WERI-Rb-1 (cell line): ENCODE measurements around the gene VWA3B.

Experiments
- DNase-seq: peaks from one replicate; pipeline ENCODE4 v3.0.0-alpha.2; 2020
- H3K27ac ChIP-seq: fragments of 250-450 bp; sonication (Bioruptor Pico); 2 replicates; pipeline ENCODE4 v1.5.1; 2020; ENCODE audit warnings: mild to moderate bottlenecking, moderate library complexity
- H3K27me3 ChIP-seq: fragments of 250-450 bp; sonication (Bioruptor Pico); 2 replicates; pipeline ENCODE4 v1.5.1; 2021; ENCODE audit warnings: mild to moderate bottlenecking, low read depth, moderate library complexity; ENCODE audit not compliant: insufficient read depth, severe bottlenecking
- H3K36me3 ChIP-seq: fragments of 250-450 bp; sonication (Bioruptor Pico); 2 replicates; pipeline ENCODE4 v1.5.1; 2020; ENCODE audit warnings: mild to moderate bottlenecking, moderate library complexity
- H3K4me3 ChIP-seq: 2 replicates; pipeline ENCODE4 v1.5.1; 2011; ENCODE audit warnings: low read depth, mild to moderate bottlenecking, control low read depth, low read length
- H3K9me3 ChIP-seq: fragments of 250-450 bp; sonication (Bioruptor Pico); 2 replicates; pipeline ENCODE4 v1.5.1; 2021; ENCODE audit warnings: mild to moderate bottlenecking, moderate library complexity; ENCODE audit not compliant: severe bottlenecking
- TF ChIP-seq, protein P1 (sequence below): IDR thresholded peaks from 2 replicates; pipeline ENCODE4 v1.5.1; 2011; ENCODE audit warnings: low read depth, mild to moderate bottlenecking, control low read depth, inconsistent platforms, low read length

The VWA3B gene

DNA sequence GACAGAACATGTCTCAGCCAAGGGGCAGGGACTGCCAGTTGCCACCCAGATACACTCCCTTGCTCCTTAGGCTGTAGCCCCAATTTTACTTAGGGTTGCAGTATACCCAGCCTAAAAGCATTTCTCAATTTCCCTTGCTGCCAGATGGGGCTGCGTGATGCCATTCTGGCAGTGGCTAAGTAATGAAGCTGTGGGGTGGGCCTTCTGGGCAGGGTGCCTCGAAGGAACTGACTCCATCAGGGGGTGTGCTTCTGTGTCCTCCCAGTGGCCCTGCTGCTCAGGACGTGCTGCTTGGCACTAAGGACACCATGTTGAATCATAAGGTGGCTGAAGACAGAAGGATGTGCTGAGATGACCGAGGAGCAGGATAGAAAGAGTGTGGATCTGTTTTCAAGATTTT, 74.2 kb downstream of the VWA3B start:
- Histone ChIP-seq H3K27ac (no peak overlapping the region), H3K27me3 (no peaks in the 10 kb centered on the region), H3K36me3 (no peaks in the 10 kb centered on the region), H3K9me3 (no peaks in the 10 kb centered on the region), H3K4me3 (no peak overlapping the region)
- no peak for DNase-seq
- TF ChIP-seq, protein P1, sequence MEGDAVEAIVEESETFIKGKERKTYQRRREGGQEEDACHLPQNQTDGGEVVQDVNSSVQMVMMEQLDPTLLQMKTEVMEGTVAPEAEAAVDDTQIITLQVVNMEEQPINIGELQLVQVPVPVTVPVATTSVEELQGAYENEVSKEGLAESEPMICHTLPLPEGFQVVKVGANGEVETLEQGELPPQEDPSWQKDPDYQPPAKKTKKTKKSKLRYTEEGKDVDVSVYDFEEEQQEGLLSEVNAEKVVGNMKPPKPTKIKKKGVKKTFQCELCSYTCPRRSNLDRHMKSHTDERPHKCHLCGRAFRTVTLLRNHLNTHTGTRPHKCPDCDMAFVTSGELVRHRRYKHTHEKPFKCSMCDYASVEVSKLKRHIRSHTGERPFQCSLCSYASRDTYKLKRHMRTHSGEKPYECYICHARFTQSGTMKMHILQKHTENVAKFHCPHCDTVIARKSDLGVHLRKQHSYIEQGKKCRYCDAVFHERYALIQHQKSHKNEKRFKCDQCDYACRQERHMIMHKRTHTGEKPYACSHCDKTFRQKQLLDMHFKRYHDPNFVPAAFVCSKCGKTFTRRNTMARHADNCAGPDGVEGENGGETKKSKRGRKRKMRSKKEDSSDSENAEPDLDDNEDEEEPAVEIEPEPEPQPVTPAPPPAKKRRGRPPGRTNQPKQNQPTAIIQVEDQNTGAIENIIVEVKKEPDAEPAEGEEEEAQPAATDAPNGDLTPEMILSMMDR = no peak

- no peaks in the 10 kb centered on the region for H3K27me3 ChIP-seq
- no peak overlapping the region for H3K4me3 ChIP-seq
- H3K27ac ChIP-seq = no peak overlapping the region
- TF ChIP-seq, protein P1 = no peak
- no peaks in the 10 kb centered on the region for H3K9me3 ChIP-seq
- DNase-seq = no peak
- no peaks in the 10 kb centered on the region for H3K36me3 ChIP-seq
Observed at GRCh38 chr2:98164256-98164655, 77.3 kb downstream of the VWA3B start.

DNA sequence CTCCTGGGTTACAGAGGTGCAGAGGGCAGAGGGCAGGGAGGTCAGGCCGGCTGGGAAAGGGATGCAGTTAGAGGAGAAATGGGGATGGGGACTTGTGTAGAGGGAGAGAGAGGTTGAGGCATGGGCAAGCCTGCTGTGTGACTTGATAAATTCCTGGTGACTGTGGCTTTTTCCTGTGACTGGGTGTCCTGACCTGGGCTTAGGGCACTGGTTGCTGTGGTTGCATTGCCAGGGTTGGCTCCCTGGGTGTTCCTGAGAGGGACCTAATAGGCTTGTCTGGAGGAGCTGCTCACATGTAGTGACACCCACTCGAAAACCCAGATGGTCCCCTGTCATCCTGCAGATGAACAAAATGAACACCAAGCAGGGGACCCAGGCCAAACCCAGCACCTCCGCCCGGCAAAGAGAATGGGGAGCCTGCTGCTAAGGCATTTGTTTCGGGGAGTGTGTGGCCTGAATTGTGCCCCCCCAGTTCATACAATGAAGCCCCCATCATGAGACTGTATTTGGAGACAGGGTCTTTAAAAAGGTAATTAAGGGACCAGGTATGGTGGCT, 78.6 kb downstream of the VWA3B start:
- Histone ChIP-seq H3K4me3 (no peak overlapping the region), H3K9me3 (no peaks in the 10 kb centered on the region), H3K36me3 (no peaks in the 10 kb centered on the region), H3K27ac (no peak overlapping the region), H3K27me3 (no peaks in the 10 kb centered on the region)
- TF ChIP-seq, protein P1 = no peak
- DNase-seq = no peak

- TF ChIP-seq, protein P1 = no peak
Observed at GRCh38 chr2:98167916-98168315, 80.9 kb downstream of the VWA3B start.

GRCh38 chr2:98170076-98170475, 83.1 kb downstream of the VWA3B start:
- TF ChIP-seq, protein P1 = no peak
- Histone ChIP-seq H3K4me3 (no peak overlapping the region), H3K27me3 (no peaks in the 10 kb centered on the region), H3K9me3 (no peaks in the 10 kb centered on the region), H3K27ac (no peak overlapping the region), H3K36me3 (no peaks in the 10 kb centered on the region)
- no peak for DNase-seq

More at GRCh38 chr2:98167916-98168315, 80.9 kb downstream of the VWA3B start:
- no peak for DNase-seq
- H3K27me3 ChIP-seq = no peaks in the 10 kb centered on the region
- no peak overlapping the region for H3K27ac ChIP-seq
- no peak overlapping the region for H3K4me3 ChIP-seq
- no peaks in the 10 kb centered on the region for H3K36me3 ChIP-seq
- no peaks in the 10 kb centered on the region for H3K9me3 ChIP-seq

GRCh38 chr2:98172150-98172765, 85.3 kb downstream of the VWA3B start:
- TF ChIP-seq, protein P1 = no peak

More at GRCh38 chr2:98172150-98172765, 85.3 kb downstream of the VWA3B start:
- H3K27me3 ChIP-seq = no peaks in the 10 kb centered on the region
- no peak overlapping the region for H3K27ac ChIP-seq
- no peaks in the 10 kb centered on the region for H3K9me3 ChIP-seq
- DNase-seq = no peak
- H3K36me3 ChIP-seq = no peaks in the 10 kb centered on the region
- H3K4me3 ChIP-seq = no peak overlapping the region
